IMR-90 (cell line): ENCODE results near the gene CPEB1. TPM values are rescaled to one million over a fixed set of nuclear protein-coding genes. Genes with fewer than 3 reads are reported as not detected.
A peak's percentile ranks its signal among the peaks of the same experiment; 100 is the strongest.

Experiments
- ATAC-seq: fragments of 200-7000 bp; cut with Tn5 transposase; 2 replicates; pipeline ENCODE4 v1.9.1; 2020; ENCODE audit warnings: low read depth, mild to moderate bottlenecking, moderate library complexity
- BruUV-seq: library from RNA; stranded (reverse); fragments of 400-500 nt; replicated peaks from 2 replicates; lab custom pipeline; 2021; lab: Mats Ljungman, UMichigan
- CTCF ChIA-PET: fragments of 300-600 bp; formaldehyde crosslinking; extraction: SDS; loops from one replicate; lab custom pipeline; 2021; ENCODE audit warnings: antibody characterized with exemption; lab: Yijun Ruan, JAX
- POLR2A ChIA-PET: fragments of 300-600 bp; sonication (Branson Sonifier 250); formaldehyde crosslinking; loops from one replicate; lab custom pipeline; 2022; ENCODE audit warnings: antibody characterized with exemption; ENCODE audit not compliant: unreplicated experiment; lab: Charles Lee
- DNase-seq: peaks from one replicate; pipeline ENCODE4 v3.0.0; 2013
- H2AFZ ChIP-seq: replicated peaks from 2 replicates; pipeline ENCODE3; 2013; ENCODE audit warnings: low read length, mild to moderate bottlenecking; ENCODE audit not compliant: poor library complexity
- H2AK5ac ChIP-seq: 2 replicates; pipeline ENCODE4 v1.6.1; 2013; ENCODE audit warnings: low read depth, low read length, inconsistent platforms
- H2AK9ac ChIP-seq: replicated peaks from 2 replicates; pipeline ENCODE3; 2013; ENCODE audit warnings: mild to moderate bottlenecking, low read depth, low read length, moderate library complexity; ENCODE audit not compliant: poor library complexity
- H2BK120ac ChIP-seq: 2 replicates; pipeline ENCODE4 v1.6.1; 2013; ENCODE audit warnings: low read depth, low read length, inconsistent platforms
- H2BK15ac ChIP-seq: 3 replicates; pipeline ENCODE4 v1.6.1; 2013; ENCODE audit warnings: low read depth, low read length, inconsistent platforms
- H2BK20ac ChIP-seq: 2 replicates; pipeline ENCODE4 v1.6.1; 2013; ENCODE audit warnings: low read depth, mild to moderate bottlenecking, inconsistent platforms, low read length, moderate library complexity
- H2BK5ac ChIP-seq: 2 replicates; pipeline ENCODE4 v1.6.1; 2013; ENCODE audit warnings: mild to moderate bottlenecking, low read depth, low read length, inconsistent platforms; ENCODE audit not compliant: poor library complexity, severe bottlenecking
- H3K14ac ChIP-seq: replicated peaks from 2 replicates; pipeline ENCODE4 v1.6.1; 2013; ENCODE audit warnings: low read depth, low read length, inconsistent platforms
- H3K18ac ChIP-seq: 2 replicates; pipeline ENCODE4 v1.6.1; 2013; ENCODE audit warnings: low read depth, low read length, control low read depth
- H3K23ac ChIP-seq: 2 replicates; pipeline ENCODE4 v1.6.1; 2013; ENCODE audit warnings: low read depth, low read length, inconsistent platforms
- H3K27ac ChIP-seq: 2 replicates; pipeline ENCODE4 v1.5.1; 2013; ENCODE audit warnings: mild to moderate bottlenecking, control low read depth, low read length; ENCODE audit not compliant: insufficient read depth
- H3K27me3 ChIP-seq: 2 replicates; pipeline ENCODE4 v1.6.1; 2013; ENCODE audit warnings: low read length; ENCODE audit not compliant: control insufficient read depth, insufficient read depth
- H3K36me3 ChIP-seq: 2 replicates; pipeline ENCODE4 v1.6.1; 2013; ENCODE audit warnings: low read length, mixed read lengths; ENCODE audit not compliant: control insufficient read depth, insufficient read depth
- H3K4ac ChIP-seq: 2 replicates; pipeline ENCODE4 v1.6.1; 2013; ENCODE audit warnings: low read depth, low read length, inconsistent platforms
- H3K4me1 ChIP-seq: 2 replicates; pipeline ENCODE4 v1.6.1; 2013; ENCODE audit warnings: low read length, mixed read lengths; ENCODE audit not compliant: control insufficient read depth, insufficient read depth
- H3K4me2 ChIP-seq: 2 replicates; pipeline ENCODE4 v1.6.1; 2013; ENCODE audit warnings: low read depth, mild to moderate bottlenecking, control low read depth, low read length, moderate library complexity
- H3K4me3 ChIP-seq: 2 replicates; pipeline ENCODE4 v1.5.1; 2013; ENCODE audit warnings: low read depth, mild to moderate bottlenecking, control low read depth, low read length, moderate library complexity; ENCODE audit not compliant: insufficient read depth
- H3K56ac ChIP-seq: 2 replicates; pipeline ENCODE4 v1.6.1; 2013; ENCODE audit warnings: low read length, inconsistent platforms; ENCODE audit not compliant: insufficient read depth; ENCODE audit errors: extremely low read depth
- H3K79me1 ChIP-seq, 2 experiments: 2 replicates each; pipeline ENCODE4 v1.6.1; 2013; ENCODE audit warnings: low read length in 2 of 2, inconsistent platforms in 1 of 2, low read depth in 1 of 2
- H3K9ac ChIP-seq: 2 replicates; pipeline ENCODE4 v1.6.1; 2013; ENCODE audit warnings: low read depth, low read length, control low read depth
- H3K9me1 ChIP-seq: 2 replicates; pipeline ENCODE4 v1.6.1; 2013; ENCODE audit warnings: low read length, inconsistent platforms; ENCODE audit not compliant: insufficient read depth
- H3K9me3 ChIP-seq: 2 replicates; pipeline ENCODE4 v1.6.1; 2013; ENCODE audit warnings: low read length; ENCODE audit not compliant: control insufficient read depth, insufficient read depth
- H4K20me1 ChIP-seq: 2 replicates; pipeline ENCODE4 v1.6.1; 2013; ENCODE audit warnings: low read length, inconsistent platforms; ENCODE audit not compliant: insufficient read depth
- H4K5ac ChIP-seq: 2 replicates; pipeline ENCODE4 v1.6.1; 2013; ENCODE audit warnings: mild to moderate bottlenecking, low read depth, low read length, control low read depth
- H4K8ac ChIP-seq, 2 experiments: 2 replicates each; pipeline ENCODE4 v1.6.1; 2013; ENCODE audit warnings: low read depth in 2 of 2, low read length in 2 of 2, control low read depth in 1 of 2, inconsistent platforms in 1 of 2
- H4K91ac ChIP-seq: 2 replicates; pipeline ENCODE4 v1.6.1; 2013; ENCODE audit warnings: low read depth, low read length, inconsistent platforms; ENCODE audit not compliant: insufficient read depth
- BHLHE40 ChIP-seq: fragments of 150-350 bp; IDR thresholded peaks from 2 replicates; pipeline ENCODE4 v1.6.1; 2016; ENCODE audit warnings: mild to moderate bottlenecking, low read depth, low read length
- CEBPB ChIP-seq: IDR thresholded peaks from 2 replicates; pipeline ENCODE4 v1.6.1; 2012; ENCODE audit warnings: low read depth, low read length, improper control_type of control experiment
- CHD1 ChIP-seq: IDR thresholded peaks from 2 replicates; pipeline ENCODE4 v1.6.1; 2012; ENCODE audit warnings: low read depth, low read length, improper control_type of control experiment
- CTCF ChIP-seq: conservative IDR thresholded peaks from 2 replicates; pipeline ENCODE4 v1.5.1; 2012; ENCODE audit warnings: mild to moderate bottlenecking, low read depth, low read length, improper control_type of control experiment
- ELK1 ChIP-seq: fragments of 150-350 bp; IDR thresholded peaks from 2 replicates; pipeline ENCODE4 v1.6.1; 2016; ENCODE audit warnings: low read depth, mild to moderate bottlenecking, low read length, moderate library complexity, borderline replicate concordance
- MAZ ChIP-seq: IDR thresholded peaks from 2 replicates; pipeline ENCODE4 v1.6.1; 2012; ENCODE audit warnings: low read depth, mild to moderate bottlenecking, low read length, improper control_type of control experiment, moderate library complexity, borderline replicate concordance
- NFE2L2 ChIP-seq: fragments of 150-350 bp; IDR thresholded peaks from 2 replicates; pipeline ENCODE4 v1.6.1; 2016; ENCODE audit warnings: low read depth, mild to moderate bottlenecking, low read length
- POLR2A ChIP-seq: IDR thresholded peaks from 2 replicates; pipeline ENCODE4 v1.6.1; 2012; ENCODE audit warnings: mild to moderate bottlenecking, low read depth, low read length
- RCOR1 ChIP-seq: IDR thresholded peaks from 2 replicates; pipeline ENCODE4 v1.6.1; 2012; ENCODE audit warnings: mild to moderate bottlenecking, low read length, improper control_type of control experiment; ENCODE audit not compliant: insufficient replicate concordance
- RFX5 ChIP-seq: IDR thresholded peaks from 2 replicates; pipeline ENCODE4 v1.8.0; 2012; ENCODE audit warnings: low read depth, mild to moderate bottlenecking, low read length, moderate library complexity
- SMC3 ChIP-seq: fragments of 150-350 bp; IDR thresholded peaks from 2 replicates; pipeline ENCODE4 v1.6.1; 2016; ENCODE audit warnings: low read depth, mild to moderate bottlenecking, antibody characterized with exemption, low read length, moderate library complexity
- USF2 ChIP-seq: fragments of 150-350 bp; IDR thresholded peaks from 2 replicates; pipeline ENCODE4 v1.6.1; 2017; ENCODE audit warnings: mild to moderate bottlenecking, antibody characterized with exemption, low read length, low read depth
- WGBS, 2 experiments: methylation state at CpG; one replicate each; pipeline versions ENCODE4 v1.1.5 to v1.1.7; 2013; ENCODE audit warnings: missing lambda C conversion rate in 2 of 2; ENCODE audit not compliant: insufficient read length in 1 of 2; ENCODE audit errors: extremely low coverage in 2 of 2; 5-methylcytosine and 5-hydroxymethylcytosine counted together
- dilution Hi-C: fragments of 300-500 bp; cut with HindIII; formaldehyde crosslinking; loops from one replicate; pipeline ENCODE4 v1.14.3; 2018; ENCODE audit warnings: low sequenced_read_pairs; ENCODE audit not compliant: unreplicated experiment
- in situ Hi-C: fragments of 300-500 bp; cut with MboI; formaldehyde crosslinking; loops from 3 replicates; pipeline ENCODE4 v1.14.3; 2019; ENCODE audit warnings: low sequenced_read_pairs, inconsistent platforms, mixed read lengths
- intact Hi-C: fragments of 100-400 bp; cut with micrococcal nuclease; formaldehyde crosslinking; loops from 2 replicates; pipeline ENCODE4 v1.10.0; 2022
- polyA plus RNA-seq, 3 experiments: library from polyadenylated mRNA; depleted of rRNA; stranded (reverse); fragments of >200 nt; gene quantifications; 2 replicates each; pipeline ENCODE4 v1.2.3, GENCODE V29; 2012; ENCODE audit warnings: low replicate concordance in 1 of 3
- total RNA-seq: library from RNA; depleted of rRNA; stranded (reverse); fragments of >200 nt; gene quantifications from 2 replicates; pipeline ENCODE4 v1.2.3, GENCODE V29; 2012

Gene CPEB1
- total and polyA plus RNA-seq, 2 of the 4 experiments (the other 2 are of a cell fraction): 8.9 to 12.5 TPM

DNA sequence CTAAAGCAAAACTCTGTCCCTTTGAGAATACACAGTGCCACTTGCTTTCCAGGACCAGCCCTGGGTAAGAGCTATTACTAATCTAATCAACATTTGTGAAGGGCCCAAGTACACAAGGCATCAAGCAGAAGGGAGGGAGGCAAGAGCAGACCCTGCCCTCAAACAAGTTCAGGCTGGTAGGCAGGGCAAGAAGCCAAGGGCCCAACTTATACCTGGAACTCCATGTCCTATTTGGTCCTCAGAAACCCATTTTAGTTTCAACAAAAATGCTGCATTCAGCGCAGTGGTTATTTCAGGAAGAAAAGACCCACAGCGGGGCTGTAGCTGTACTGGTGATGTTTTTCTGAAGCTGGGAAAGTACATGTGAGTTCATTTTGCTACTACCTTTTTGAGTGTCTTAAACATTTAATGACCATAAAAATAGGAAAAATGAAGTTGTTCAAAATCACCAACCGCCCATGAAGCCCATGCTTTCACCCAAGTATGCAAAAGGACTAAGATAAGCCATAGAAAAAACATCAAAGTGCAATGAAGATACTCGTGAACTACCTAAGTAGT lies 109.7 kb downstream of the CPEB1 start:
- BruUV-seq: no TSS peak
- Histone ChIP-seq H3K18ac (no peak overlapping the region), H3K4me3 (no peak overlapping the region), H4K5ac (no peak overlapping the region), H3K14ac (no peak overlapping the region), H3K9ac (no peak overlapping the region), H3K36me3 (peaks cover 45% of the 10 kb centered on the region), H2BK20ac (no peak overlapping the region), H2AK9ac (peak overlapping the region; percentile 63), H3K56ac (no peak overlapping the region), H4K20me1 (peaks cover 50% of the 10 kb centered on the region), H4K91ac (no peak overlapping the region), H2BK5ac (no peak overlapping the region), H3K9me1 (no peaks in the 10 kb centered on the region), H2AK5ac (no peak overlapping the region), H3K27me3 (no peaks in the 10 kb centered on the region), H3K27ac (no peak overlapping the region), H2BK120ac (no peak overlapping the region), H3K4me2 (no peak overlapping the region), H3K79me1 (peaks cover 35 to 56% of the 10 kb centered on the region in 2 experiments), H2BK15ac (no peak overlapping the region), H3K4me1 (peaks cover 3% of the 10 kb centered on the region), H3K23ac (no peak overlapping the region), H3K9me3 (no peaks in the 10 kb centered on the region), H3K4ac (no peak overlapping the region), H2AFZ (no peak overlapping the region), H4K8ac (no peak overlapping the region)
- ATAC-seq: no peak
- in situ Hi-C loops (loop anchor here (10.0 kb wide), 3 partner anchors 163 to 467 kb away; no protein-coding TSS in a partner anchor), intact Hi-C loops (no loop called here), dilution Hi-C loops (no loop called here)
- 67% methylated on average over 1 of the region's 4 CpGs; no CpG with 5 or more reads in 1 of the 2 experiments for WGBS, 2 experiments
- no peak for TF ChIP-seq ELK1
- no peak for TF ChIP-seq NFE2L2
- no peak for TF ChIP-seq RCOR1
- no peak for TF ChIP-seq CEBPB
- no peak for TF ChIP-seq RFX5
- no peak for TF ChIP-seq CTCF
- no peak for TF ChIP-seq MAZ
- no peak for TF ChIP-seq BHLHE40
- TF ChIP-seq POLR2A: no peak
- TF ChIP-seq USF2: no peak
- no peak for TF ChIP-seq CHD1
- TF ChIP-seq SMC3: no peak
- CTCF ChIA-PET: no interaction called here
- POLR2A ChIA-PET: no interaction called here
- DNase-seq: no peak
